Loucy (cell line): Measurements from ENCODE around the gene SPATC1L.

Source experiments
- CTCF ChIP-seq: fragments of 200-600 bp; sonication (generic); conservative IDR thresholded peaks from 2 replicates; pipeline ENCODE4 v1.5.1; 2014; ENCODE audit warnings: mild to moderate bottlenecking, antibody characterized with exemption, low read length
- EZH2phosphoT487 ChIP-seq: fragments of 200-600 bp; IDR thresholded peaks from 2 replicates; pipeline ENCODE4 v1.6.1; 2018; ENCODE audit warnings: antibody characterized with exemption, mild to moderate bottlenecking, moderate library complexity, borderline replicate concordance

DNA sequence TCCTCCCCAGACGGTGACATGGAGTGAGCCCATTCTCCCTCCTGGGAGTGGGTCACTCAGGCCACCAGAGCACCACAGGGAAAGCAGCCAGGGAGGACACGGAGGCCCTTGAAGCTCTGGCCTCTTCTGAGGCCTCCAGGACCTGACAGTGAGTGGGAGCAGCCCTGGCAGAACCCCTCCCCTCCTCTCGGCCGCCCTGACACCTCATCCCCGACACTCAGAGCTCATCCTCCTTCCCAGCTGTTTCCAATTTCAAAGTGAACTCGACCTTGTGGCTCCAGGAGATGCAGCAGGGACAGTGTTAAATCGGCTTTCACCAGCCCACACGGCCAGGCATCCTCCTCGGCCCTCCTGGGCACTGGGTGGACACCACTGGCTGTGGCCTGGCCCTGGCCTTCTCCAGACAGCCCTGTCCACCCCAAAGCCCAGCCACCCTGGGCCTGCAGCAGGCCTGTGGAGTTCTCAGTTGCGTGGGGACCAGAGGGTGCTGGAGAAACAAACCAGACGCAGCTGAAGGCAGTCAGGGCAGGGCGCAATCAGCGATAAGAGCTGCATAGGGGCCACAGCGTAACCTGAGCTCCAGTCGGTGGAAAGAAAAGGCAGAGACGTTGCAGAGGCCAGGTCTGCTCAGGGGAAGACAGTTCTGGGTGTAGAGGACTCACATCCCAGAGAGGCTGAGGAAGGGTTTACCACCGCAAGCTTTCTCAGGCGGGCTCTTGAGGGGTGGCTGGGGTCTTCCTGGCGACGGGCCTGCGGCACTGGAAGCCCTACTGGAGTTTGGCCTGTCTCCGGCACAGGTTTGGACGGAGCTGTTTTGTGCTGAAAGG, 55.9 kb downstream of the SPATC1L start:
- TF ChIP-seq CTCF: no peak
- TF ChIP-seq EZH2phosphoT487: no peak
